ENCODE measurements around the gene PLEKHG5.
"Not testable (repeated sequence)": the region's sequence is repeated elsewhere in the genome, so short reads cannot be mapped to it uniquely, and the experiment has no call there.

PLEKHG5 gene

GRCh38 chr1:6461538-6462411, 29.7 kb downstream of the PLEKHG5 start:
- TF ChIP-seq CTCF (IDR thresholded peaks at IDR 0.05; ENCODE audit: borderline replicate concordance, insufficient read depth, low read depth, low read length): no peak
- H3K4me3 ChIP-seq (ENCODE audit: low read depth, low read length): no peak overlapping the region

- no peak overlapping the region for H3K4me3 ChIP-seq (ENCODE audit: low read depth, low read length)
- TF ChIP-seq CTCF (IDR thresholded peaks at IDR 0.05; ENCODE audit: borderline replicate concordance, insufficient read depth, low read depth, low read length): no peak
Observed at GRCh38 chr1:6461051-6461530, 30.4 kb downstream of the PLEKHG5 start.

DNA sequence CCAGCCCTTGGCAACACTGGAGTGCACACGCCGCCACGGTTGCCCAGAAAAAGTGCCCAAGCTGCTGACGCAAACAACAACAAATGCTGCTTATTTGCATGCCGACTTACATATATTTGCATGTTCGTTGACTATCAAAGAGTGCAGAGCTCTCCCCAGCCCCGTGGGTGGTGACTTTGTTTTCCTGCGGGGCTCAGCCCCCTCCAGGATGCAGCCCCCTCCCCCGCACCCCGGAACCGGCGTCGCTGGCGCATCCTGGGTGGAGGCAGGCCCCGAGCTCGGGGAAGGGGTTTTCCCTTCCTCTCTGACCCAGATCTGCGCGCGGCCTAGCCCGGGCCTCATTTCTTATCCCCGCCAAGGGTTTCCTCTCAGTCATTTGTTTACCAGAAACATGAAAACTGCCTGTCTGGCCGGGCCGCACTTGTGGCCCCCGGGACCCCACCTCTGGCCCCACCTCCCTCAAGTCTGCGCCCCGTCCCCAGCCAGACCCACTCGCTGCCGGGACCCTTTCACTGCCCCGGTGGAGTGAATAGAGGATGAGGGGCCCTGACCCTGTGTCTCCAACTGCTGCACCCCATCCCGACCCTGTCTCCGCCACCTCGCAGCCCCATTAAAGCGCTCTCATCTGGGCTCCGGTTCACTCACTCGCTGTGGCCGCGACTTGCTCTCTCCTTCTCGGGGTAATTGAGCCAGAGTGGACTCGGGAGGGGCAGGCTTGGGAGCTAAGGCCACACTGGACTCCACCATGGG, 31.0 kb downstream of the PLEKHG5 start:
- H3K4me3 ChIP-seq (ENCODE audit: low read depth, low read length): peak overlapping the region; percentile 5
- TF ChIP-seq CTCF (IDR thresholded peaks at IDR 0.05; ENCODE audit: borderline replicate concordance, insufficient read depth, low read depth, low read length): no peak

- TF ChIP-seq CTCF (IDR thresholded peaks at IDR 0.05; ENCODE audit: borderline replicate concordance, insufficient read depth, low read depth, low read length): no peak
- H3K4me3 ChIP-seq (ENCODE audit: low read depth, low read length): no peak overlapping the region
Observed at GRCh38 chr1:6459850-6460265, 31.6 kb downstream of the PLEKHG5 start.

- no peak for TF ChIP-seq CTCF (IDR thresholded peaks at IDR 0.05; ENCODE audit: borderline replicate concordance, insufficient read depth, low read depth, low read length)
Observed at GRCh38 chr1:6456800-6457466, 34.5 kb downstream of the PLEKHG5 start.

DNA sequence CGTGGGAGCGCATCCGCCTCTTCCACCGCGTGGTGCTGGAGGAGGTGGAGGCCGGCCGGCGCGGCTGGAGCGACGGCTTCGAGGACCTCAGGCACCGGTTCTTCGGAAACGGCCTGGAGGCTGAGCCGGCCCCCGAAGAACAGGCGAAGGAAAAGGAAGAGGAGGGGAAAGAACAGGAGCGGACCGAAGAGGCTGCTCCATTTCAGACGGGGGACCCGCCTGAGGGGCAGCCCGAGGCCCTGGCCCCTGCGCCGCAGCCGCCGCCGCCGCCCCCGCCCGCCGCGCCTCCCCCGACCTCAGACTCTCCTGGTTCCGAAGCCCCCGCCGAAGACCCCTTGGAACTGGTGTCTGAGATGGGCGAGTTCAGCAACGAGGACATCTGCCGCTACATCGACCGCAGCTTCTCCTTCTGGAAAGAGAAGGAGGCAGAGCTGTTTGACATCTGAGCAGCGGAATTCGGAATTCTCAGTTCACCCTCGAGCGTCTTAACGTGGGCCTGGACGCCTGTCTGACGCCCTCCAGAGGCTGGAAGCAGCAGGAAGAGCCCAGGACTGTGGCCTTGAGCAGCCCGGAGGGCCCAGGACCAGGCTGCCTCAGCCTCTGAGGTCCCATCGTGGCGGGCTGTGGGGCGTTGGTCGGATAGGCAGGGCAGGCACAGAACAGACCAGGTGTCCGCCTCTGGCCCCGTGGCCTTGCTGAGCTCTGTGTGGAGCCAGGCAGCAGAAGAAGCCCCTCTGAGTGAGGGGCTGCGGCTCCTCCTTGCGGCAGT, 35.5 kb downstream of the PLEKHG5 start:
- H3K4me3 ChIP-seq (ENCODE audit: low read depth, low read length): not testable (repeated sequence)

More at GRCh38 chr1:6456800-6457466, 34.5 kb downstream of the PLEKHG5 start:
- no peak overlapping the region for H3K4me3 ChIP-seq (ENCODE audit: low read depth, low read length)

Measured in GM12875 (cell line).